Prostate gland (tissue), 2 donors: ENCODE results near the gene PTDSS2.

Experiments
- CTCF ChIP-seq, 4 experiments: fragments of 200-600 bp in 2 of 4; fragments of 450-650 bp in 2 of 4; sonication (generic) in 2 of 4; IDR thresholded peaks; 1 replicate in 3 of 4; 2 replicates in 1 of 4; pipeline ENCODE4 v1.5.1; 2016 to 2019; ENCODE audit warnings: antibody characterized with exemption in 4 of 4, mild to moderate bottlenecking in 2 of 4, moderate library complexity in 2 of 4
- POLR2A ChIP-seq: fragments of 450-650 bp; IDR thresholded peaks from one replicate; pipeline ENCODE4 v1.6.1; 2016; ENCODE audit warnings: antibody characterized with exemption, mild to moderate bottlenecking

GRCh38 chr11:535210-535518 is 85.1 kb downstream of the PTDSS2 start:
- no peak for TF ChIP-seq CTCF (IDR thresholded peaks at IDR 0.05)
- no peak for TF ChIP-seq POLR2A
